Measurements from ENCODE around the gene WNT7A. TPM values are rescaled to one million over a fixed set of nuclear protein-coding genes. Genes with fewer than 3 reads are reported as not detected.
A peak's percentile ranks its signal among the peaks of the same experiment; 100 is the strongest.

WNT7A gene
- total RNA-seq, 1 donor from 2014 or later: not detected

GRCh38 chr3:13831386-13831996 lies 48.4 kb downstream of the WNT7A start:
- no peak for DNase-seq (ENCODE audit: low spot score)
- H3K4me1 Mint-ChIP-seq (ENCODE audit: unreplicated experiment): peaks cover 7% of the 10 kb centered on the region
- H3K4me3 Mint-ChIP-seq (ENCODE audit: unreplicated experiment): no peak overlapping the region
- no peak overlapping the region for H3K27ac Mint-ChIP-seq (ENCODE audit: unreplicated experiment)
- no peaks in the 10 kb centered on the region for H3K36me3 Mint-ChIP-seq (ENCODE audit: low read depth, unreplicated experiment)
- no peaks in the 10 kb centered on the region for H3K9me3 Mint-ChIP-seq (ENCODE audit: unreplicated experiment)
- H3K27me3 Mint-ChIP-seq (ENCODE audit: unreplicated experiment): peaks cover 21% of the 10 kb centered on the region
- TF ChIP-seq CTCF (IDR thresholded peaks at IDR 0.05; ENCODE audit: unreplicated experiment): no peak

GRCh38 chr3:13829311-13829710 lies 50.6 kb downstream of the WNT7A start:
- H3K9me3 Mint-ChIP-seq (ENCODE audit: unreplicated experiment): no peaks in the 10 kb centered on the region
- H3K36me3 Mint-ChIP-seq (ENCODE audit: low read depth, unreplicated experiment): no peaks in the 10 kb centered on the region
- no peak for TF ChIP-seq CTCF (IDR thresholded peaks at IDR 0.05; ENCODE audit: unreplicated experiment)
- H3K27ac Mint-ChIP-seq (ENCODE audit: unreplicated experiment): peak overlapping the region; percentile 61
- peaks cover 16% of the 10 kb centered on the region for H3K27me3 Mint-ChIP-seq (ENCODE audit: unreplicated experiment)
- DNase-seq (ENCODE audit: low spot score): no peak
- H3K4me3 Mint-ChIP-seq (ENCODE audit: unreplicated experiment): no peak overlapping the region
- no peaks in the 10 kb centered on the region for H3K4me1 Mint-ChIP-seq (ENCODE audit: unreplicated experiment)

GRCh38 chr3:13828501-13829265 lies 51.2 kb downstream of the WNT7A start:
- peaks cover 15% of the 10 kb centered on the region for H3K27me3 Mint-ChIP-seq (ENCODE audit: unreplicated experiment)
- H3K4me1 Mint-ChIP-seq (ENCODE audit: unreplicated experiment): no peaks in the 10 kb centered on the region
- no peak for TF ChIP-seq CTCF (IDR thresholded peaks at IDR 0.05; ENCODE audit: unreplicated experiment)
- H3K9me3 Mint-ChIP-seq (ENCODE audit: unreplicated experiment): no peaks in the 10 kb centered on the region
- no peaks in the 10 kb centered on the region for H3K36me3 Mint-ChIP-seq (ENCODE audit: low read depth, unreplicated experiment)
- no peak overlapping the region for H3K27ac Mint-ChIP-seq (ENCODE audit: unreplicated experiment)
- no peak overlapping the region for H3K4me3 Mint-ChIP-seq (ENCODE audit: unreplicated experiment)
- no peak for DNase-seq (ENCODE audit: low spot score)

- H3K4me1 Mint-ChIP-seq (ENCODE audit: unreplicated experiment): no peaks in the 10 kb centered on the region
- no peaks in the 10 kb centered on the region for H3K9me3 Mint-ChIP-seq (ENCODE audit: unreplicated experiment)
- DNase-seq (ENCODE audit: low spot score): no peak
- H3K36me3 Mint-ChIP-seq (ENCODE audit: low read depth, unreplicated experiment): no peaks in the 10 kb centered on the region
- H3K27ac Mint-ChIP-seq (ENCODE audit: unreplicated experiment): no peak overlapping the region
- no peak for TF ChIP-seq CTCF (IDR thresholded peaks at IDR 0.05; ENCODE audit: unreplicated experiment)
- H3K4me3 Mint-ChIP-seq (ENCODE audit: unreplicated experiment): no peak overlapping the region
- peaks cover 15% of the 10 kb centered on the region for H3K27me3 Mint-ChIP-seq (ENCODE audit: unreplicated experiment)
Observed at GRCh38 chr3:13827699-13828098, 52.2 kb downstream of the WNT7A start.

GRCh38 chr3:13827256-13827655 lies 52.6 kb downstream of the WNT7A start:
- Mint-ChIP-seq H3K27ac (ENCODE audit: unreplicated experiment) (no peak overlapping the region), H3K27me3 (ENCODE audit: unreplicated experiment) (peaks cover 12% of the 10 kb centered on the region), H3K36me3 (ENCODE audit: low read depth, unreplicated experiment) (peaks cover 1% of the 10 kb centered on the region), H3K4me1 (ENCODE audit: unreplicated experiment) (no peaks in the 10 kb centered on the region), H3K4me3 (ENCODE audit: unreplicated experiment) (no peak overlapping the region), H3K9me3 (ENCODE audit: unreplicated experiment) (no peaks in the 10 kb centered on the region)
- no peak for TF ChIP-seq CTCF (IDR thresholded peaks at IDR 0.05; ENCODE audit: unreplicated experiment)
- no peak for DNase-seq (ENCODE audit: low spot score)

Data from endothelial cell (in vitro differentiated cells).